ENCODE measurements around the gene HSPB9. TPM values are rescaled to one million over a fixed set of nuclear protein-coding genes. Genes with fewer than 3 reads are reported as not detected.

The HSPB9 gene
- total and polyA plus RNA-seq, 5 donors from 2014 or later, result 0.08 to 0.28 TPM; not detected in 3

DNA sequence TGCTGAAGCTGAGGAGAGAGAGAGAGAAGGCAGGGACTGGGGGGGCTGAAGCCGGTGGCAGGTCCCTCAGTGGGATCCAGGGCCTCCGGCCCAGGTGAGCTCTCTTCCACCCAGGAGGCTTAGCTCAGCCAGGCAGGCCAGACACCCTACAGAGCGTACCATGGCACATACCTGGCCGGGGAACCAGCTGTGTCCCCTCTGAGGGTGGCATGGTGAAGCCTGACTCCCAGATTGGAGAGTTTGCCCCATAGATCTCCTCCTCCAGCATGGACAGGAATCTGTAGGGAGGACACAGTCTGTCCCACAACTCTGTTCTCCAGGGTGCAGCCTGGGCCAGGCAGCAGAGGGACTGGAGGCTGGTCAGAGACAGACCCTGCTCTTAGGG is 4.5 kb upstream of the HSPB9 start:
- DNase-seq, result no peak
- H3K4me3 Mint-ChIP-seq, result peak overlapping the region in 1 of 4 donors; percentile 96
- peaks cover 5 to 41% (median 10%) of the 10 kb centered on the region in 4 donors for H3K4me1 Mint-ChIP-seq

DNA sequence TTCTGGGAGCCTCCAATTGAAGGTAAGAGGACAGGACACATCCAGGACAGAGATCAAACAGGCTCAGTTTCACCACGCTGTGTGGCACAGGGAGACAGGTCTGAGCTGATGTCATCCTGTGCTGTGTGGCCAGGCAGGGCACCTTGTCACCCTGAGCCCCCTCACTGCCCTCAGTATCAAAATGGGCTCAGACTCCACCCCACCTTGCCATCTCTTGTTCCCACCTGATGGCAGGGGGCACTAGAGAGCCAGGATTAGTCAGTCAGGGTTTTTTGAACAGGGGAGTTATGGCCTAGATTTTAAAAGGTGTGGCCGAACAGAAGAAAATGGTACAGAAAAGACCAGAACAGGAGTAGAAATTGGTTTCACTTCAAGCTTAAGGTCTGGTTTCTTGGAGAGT is 4.1 kb upstream of the HSPB9 start:
- Mint-ChIP-seq H3K4me1 (peaks cover 5 to 41% (median 10%) of the 10 kb centered on the region in 4 donors), H3K27ac (peak overlapping the region in 2 of 3 donors; percentile 65 to 86), H3K36me3 (peaks cover 21% of the 10 kb centered on the region), H3K27me3 (no peaks in the 10 kb centered on the region), H3K9me3 (no peaks in the 10 kb centered on the region), H3K4me3 (peak overlapping the region in 3 of 4 donors; percentile 40 to 96 (median 70))
- Histone ChIP-seq H3K4me3 (ENCODE audit: low read depth, low read length) (no peak overlapping the region), H3K4me1 (ENCODE audit: control insufficient read depth, insufficient read depth, low read length, poor library complexity, severe bottlenecking) (peaks cover 9% of the 10 kb centered on the region), H3K27me3 (ENCODE audit: control insufficient read depth, insufficient read depth, low read length) (no peaks in the 10 kb centered on the region), H3K36me3 (ENCODE audit: control insufficient read depth, insufficient read depth, low read length) (no peaks in the 10 kb centered on the region), H3K9me3 (ENCODE audit: control insufficient read depth in 2 of 2, low read length in 2 of 2) (no peaks in the 10 kb centered on the region), H3K27ac (ENCODE audit: insufficient read depth, low read length, poor library complexity, severe bottlenecking) (no peak overlapping the region)
- ATAC-seq (ENCODE audit: low read depth in 2 of 2), result peak in 1 of 2 donors; percentile 22
- peak in 2 of 3 donors; percentile 33 to 68 for DNase-seq

More for the DNA sequence above, 4.5 kb upstream of the HSPB9 start:
- no peak for ATAC-seq (ENCODE audit: low read depth in 2 of 2)
- Mint-ChIP-seq H3K9me3 (no peaks in the 10 kb centered on the region), H3K27ac (no peak overlapping the region), H3K36me3 (peaks cover 21% of the 10 kb centered on the region), H3K27me3 (no peaks in the 10 kb centered on the region)
- peaks cover 12% of the 10 kb centered on the region for H3K4me1 ChIP-seq (ENCODE audit: control insufficient read depth, insufficient read depth, low read length, poor library complexity, severe bottlenecking)
- no peaks in the 10 kb centered on the region for H3K9me3 ChIP-seq (ENCODE audit: control insufficient read depth in 2 of 2, low read length in 2 of 2)
- H3K4me3 ChIP-seq (ENCODE audit: low read depth, low read length), result no peak overlapping the region
- H3K27ac ChIP-seq (ENCODE audit: insufficient read depth, low read length, poor library complexity, severe bottlenecking), result no peak overlapping the region
- no peaks in the 10 kb centered on the region for H3K36me3 ChIP-seq (ENCODE audit: control insufficient read depth, insufficient read depth, low read length)
- H3K27me3 ChIP-seq (ENCODE audit: control insufficient read depth, insufficient read depth, low read length), result no peaks in the 10 kb centered on the region

DNA sequence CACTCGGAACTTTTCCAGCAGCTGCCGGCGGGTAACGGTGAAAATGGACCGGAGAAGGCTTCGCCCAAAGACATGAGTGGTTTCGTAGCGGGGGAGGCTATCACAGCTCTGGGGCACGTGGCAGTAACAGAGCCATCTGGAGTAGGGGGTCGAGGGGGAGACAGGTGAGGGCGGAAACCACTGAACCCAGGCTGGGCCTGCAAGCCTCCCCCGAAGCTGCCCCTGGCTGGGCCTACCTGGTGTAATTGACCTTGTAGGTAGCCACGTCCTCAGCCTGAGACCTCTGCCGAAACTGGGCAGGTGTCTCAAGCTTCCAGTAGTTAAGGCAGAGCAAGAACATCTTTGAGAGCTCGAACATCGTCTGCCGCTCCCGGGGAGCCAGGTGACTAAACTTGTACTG is 3.3 kb upstream of the HSPB9 start:
- Mint-ChIP-seq H3K27ac (peak overlapping the region in 1 of 3 donors; percentile 67), H3K27me3 (no peaks in the 10 kb centered on the region), H3K9me3 (no peaks in the 10 kb centered on the region), H3K4me1 (peaks cover 5 to 41% (median 10%) of the 10 kb centered on the region in 4 donors), H3K36me3 (peaks cover 20% of the 10 kb centered on the region), H3K4me3 (peak overlapping the region in 3 of 4 donors; percentile 57 to 86 (median 85))
- H3K4me1 ChIP-seq (ENCODE audit: control insufficient read depth, insufficient read depth, low read length, poor library complexity, severe bottlenecking), result peaks cover 9% of the 10 kb centered on the region
- no peaks in the 10 kb centered on the region for H3K27me3 ChIP-seq (ENCODE audit: control insufficient read depth, insufficient read depth, low read length)
- no peak overlapping the region for H3K4me3 ChIP-seq (ENCODE audit: low read depth, low read length)
- ATAC-seq (ENCODE audit: low read depth in 2 of 2) (no peak), DNase-seq (no peak)
- H3K9me3 ChIP-seq (ENCODE audit: control insufficient read depth in 2 of 2, low read length in 2 of 2), result no peaks in the 10 kb centered on the region
- H3K36me3 ChIP-seq (ENCODE audit: control insufficient read depth, insufficient read depth, low read length), result no peaks in the 10 kb centered on the region
- no peak overlapping the region for H3K27ac ChIP-seq (ENCODE audit: insufficient read depth, low read length, poor library complexity, severe bottlenecking)

DNA sequence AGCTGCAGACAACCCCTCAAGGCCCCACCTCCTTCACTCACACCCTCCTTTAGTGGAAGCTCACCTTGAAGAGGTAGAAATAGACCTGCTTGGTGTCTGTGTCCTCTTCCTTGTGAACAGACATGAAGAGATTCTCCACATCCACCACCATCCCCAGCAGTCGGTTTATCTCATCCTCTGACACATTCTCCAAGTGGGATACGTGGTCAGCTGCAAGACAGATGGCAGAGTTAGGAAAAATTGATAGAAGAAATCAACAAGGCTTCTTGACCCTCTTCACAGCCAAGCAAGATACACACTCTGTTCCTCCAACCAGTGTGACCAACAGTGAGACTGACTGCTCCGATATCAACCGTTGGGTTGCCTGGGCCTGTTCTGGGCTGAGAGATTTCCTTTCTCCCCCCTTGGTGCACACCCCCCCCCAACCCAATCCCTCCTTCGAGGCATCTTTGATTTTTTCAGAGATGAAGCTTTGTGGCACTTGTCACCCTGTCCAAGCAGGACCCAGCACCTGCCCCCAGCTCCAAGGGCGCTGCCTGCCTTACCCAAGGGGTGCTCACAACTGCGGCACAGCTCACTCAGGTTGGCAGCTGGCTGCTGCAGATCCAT is 2.3 kb upstream of the HSPB9 start:
- ATAC-seq (ENCODE audit: low read depth in 2 of 2) (no peak), DNase-seq (no peak)
- Mint-ChIP-seq H3K36me3 (peaks cover 21% of the 10 kb centered on the region), H3K27ac (peak overlapping the region in 2 of 3 donors; percentile 46 to 52), H3K27me3 (no peaks in the 10 kb centered on the region), H3K9me3 (no peaks in the 10 kb centered on the region), H3K4me1 (peaks cover 5 to 39% (median 12%) of the 10 kb centered on the region in 4 donors), H3K4me3 (peak overlapping the region; percentile 78 to 86 (median 85))
- Histone ChIP-seq H3K4me1 (ENCODE audit: control insufficient read depth, insufficient read depth, low read length, poor library complexity, severe bottlenecking) (peaks cover 9% of the 10 kb centered on the region), H3K4me3 (ENCODE audit: low read depth, low read length) (no peak overlapping the region), H3K36me3 (ENCODE audit: control insufficient read depth, insufficient read depth, low read length) (peaks cover 6% of the 10 kb centered on the region), H3K27ac (ENCODE audit: insufficient read depth, low read length, poor library complexity, severe bottlenecking) (no peak overlapping the region), H3K27me3 (ENCODE audit: control insufficient read depth, insufficient read depth, low read length) (no peaks in the 10 kb centered on the region), H3K9me3 (ENCODE audit: control insufficient read depth in 2 of 2, low read length in 2 of 2) (no peaks in the 10 kb centered on the region)

DNA sequence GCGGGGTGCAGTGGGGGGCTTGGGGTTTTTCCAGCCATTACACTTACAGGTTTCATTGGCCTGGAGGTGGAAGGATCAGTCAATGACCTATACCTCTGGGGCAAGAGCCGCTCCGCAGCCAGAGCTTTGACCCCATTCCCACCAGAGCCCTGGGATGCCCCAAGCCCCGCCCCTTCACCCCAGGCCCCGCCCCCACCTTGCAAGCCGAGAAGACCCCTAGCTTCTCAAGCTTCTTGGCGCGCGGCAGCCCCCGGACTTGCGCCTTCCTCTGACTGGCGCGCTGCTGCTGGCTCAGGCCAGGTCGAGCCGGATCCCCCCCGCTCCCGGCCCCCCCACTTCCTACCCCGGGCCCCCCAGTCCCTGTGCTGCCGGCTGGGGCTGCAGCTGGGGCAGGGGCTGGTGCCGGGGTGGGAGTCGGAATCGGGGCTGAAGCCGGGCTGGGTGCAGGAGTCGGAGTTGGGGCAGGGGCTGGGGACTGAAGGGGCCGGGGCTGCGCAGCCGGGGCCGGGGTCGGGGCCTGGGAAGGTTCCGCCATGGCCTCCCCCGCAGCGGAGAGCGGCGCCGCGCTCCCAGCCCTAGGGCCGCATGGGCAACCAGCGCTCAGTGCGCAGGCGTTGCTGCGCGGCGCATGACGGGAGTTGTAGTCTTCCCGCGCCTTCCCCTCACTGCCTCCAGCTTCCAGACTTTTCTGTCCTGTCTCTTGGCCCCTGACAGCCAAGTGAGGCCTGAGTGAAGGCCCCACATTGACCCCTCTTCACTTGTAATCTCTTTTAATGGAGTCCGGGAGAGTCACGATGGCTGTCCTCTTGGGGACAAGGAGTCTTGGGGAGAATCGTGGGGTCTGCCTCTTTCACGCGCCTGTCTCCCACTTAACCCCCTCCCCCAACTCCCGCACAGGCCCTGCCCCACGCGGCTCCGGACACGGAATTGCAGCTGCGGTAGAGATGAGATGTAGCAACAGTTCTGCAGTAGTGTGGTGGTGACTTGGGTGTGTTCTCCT is 1.5 kb upstream of the HSPB9 start, which contains the start of gene KAT2A:
Gene KAT2A, minus strand, starts transcription at position 598 of the 1,000 bp plus-strand sequence. Its CDS starts 63 bp downstream, at position 535.
- peaks cover 9% of the 10 kb centered on the region for H3K4me1 ChIP-seq (ENCODE audit: control insufficient read depth, insufficient read depth, low read length, poor library complexity, severe bottlenecking)
- H3K9me3 ChIP-seq (ENCODE audit: control insufficient read depth in 2 of 2, low read length in 2 of 2), result no peaks in the 10 kb centered on the region
- Mint-ChIP-seq H3K27ac (peak within 1 kb of the TSS; percentile 14 to 60 (median 46)), H3K4me3 (peak within 1 kb of the TSS; percentile 78 to 86 (median 85)), H3K36me3 (peaks cover 29% of the 10 kb centered on the region), H3K4me1 (peaks cover 5 to 34% (median 12%) of the 10 kb centered on the region in 4 donors), H3K27me3 (no peaks in the 10 kb centered on the region), H3K9me3 (no peaks in the 10 kb centered on the region)
- DNase-seq (peak; percentile 65 to 81 (median 70)), ATAC-seq (ENCODE audit: low read depth in 2 of 2) (peak; percentile 80 to 87)
- no peaks in the 10 kb centered on the region for H3K27me3 ChIP-seq (ENCODE audit: control insufficient read depth, insufficient read depth, low read length)
- no peak within 1 kb of the TSS for H3K27ac ChIP-seq (ENCODE audit: insufficient read depth, low read length, poor library complexity, severe bottlenecking)
- peak within 1 kb of the TSS; percentile 13 for H3K4me3 ChIP-seq (ENCODE audit: low read depth, low read length)
- H3K36me3 ChIP-seq (ENCODE audit: control insufficient read depth, insufficient read depth, low read length), result peaks cover 14% of the 10 kb centered on the region

DNA sequence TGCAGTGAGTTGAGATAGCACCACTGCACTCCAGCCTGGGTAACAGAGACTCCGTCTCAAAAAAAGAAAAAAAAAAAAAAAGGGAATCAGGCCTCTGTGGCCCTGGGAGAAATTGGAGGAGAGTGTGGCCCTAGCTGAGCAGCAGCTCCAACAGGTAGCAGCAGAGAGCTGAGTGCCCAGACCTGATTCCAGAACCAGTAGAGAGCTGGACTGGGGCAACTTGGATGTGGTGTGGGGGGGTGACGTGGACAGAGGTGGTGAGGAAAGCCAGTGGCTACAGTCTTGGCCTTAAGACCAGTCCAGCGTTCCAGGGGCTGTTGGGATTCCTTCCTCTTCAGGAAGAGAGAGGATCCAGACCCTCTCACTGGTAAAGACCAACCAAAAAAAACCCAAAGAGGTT is 1.7 kb downstream of the HSPB9 start:
- Mint-ChIP-seq H3K36me3 (peaks cover 36% of the 10 kb centered on the region), H3K27ac (no peak overlapping the region), H3K27me3 (no peaks in the 10 kb centered on the region), H3K4me1 (peaks cover 0 to 18% (median 6%) of the 10 kb centered on the region in 4 donors), H3K4me3 (peak overlapping the region in 1 of 4 donors; percentile 58), H3K9me3 (no peaks in the 10 kb centered on the region)
- ATAC-seq (ENCODE audit: low read depth in 2 of 2), result no peak
- DNase-seq, result no peak
- Histone ChIP-seq H3K36me3 (ENCODE audit: control insufficient read depth, insufficient read depth, low read length) (peaks cover 45% of the 10 kb centered on the region), H3K27ac (ENCODE audit: insufficient read depth, low read length, poor library complexity, severe bottlenecking) (no peak overlapping the region), H3K4me3 (ENCODE audit: low read depth, low read length) (no peak overlapping the region), H3K9me3 (ENCODE audit: control insufficient read depth in 2 of 2, low read length in 2 of 2) (no peaks in the 10 kb centered on the region), H3K4me1 (ENCODE audit: control insufficient read depth, insufficient read depth, low read length, poor library complexity, severe bottlenecking) (peaks cover 9% of the 10 kb centered on the region), H3K27me3 (ENCODE audit: control insufficient read depth, insufficient read depth, low read length) (no peaks in the 10 kb centered on the region)

DNA sequence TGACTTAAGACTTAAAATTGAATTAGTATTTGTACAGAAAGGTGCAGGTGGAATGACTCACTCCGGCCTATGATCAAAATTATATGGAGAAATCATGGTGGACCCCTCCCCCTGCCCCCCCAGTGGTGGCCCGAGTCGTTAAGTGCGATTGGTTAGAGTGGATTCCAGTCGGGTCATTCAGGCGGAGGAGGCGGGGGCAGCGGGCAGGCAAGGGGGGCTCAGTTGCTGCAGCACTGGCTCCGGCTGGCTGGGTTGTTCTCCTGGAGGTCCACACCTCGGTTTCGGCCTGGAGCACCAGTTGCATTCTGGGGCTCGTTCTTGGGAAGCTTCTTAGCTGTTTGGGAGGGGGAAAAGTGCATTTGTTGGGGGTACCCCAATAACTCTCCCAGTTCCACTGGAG is 3.0 kb downstream of the HSPB9 start:
- Histone ChIP-seq H3K4me3 (ENCODE audit: low read depth, low read length) (no peak overlapping the region), H3K27me3 (ENCODE audit: control insufficient read depth, insufficient read depth, low read length) (no peaks in the 10 kb centered on the region), H3K4me1 (ENCODE audit: control insufficient read depth, insufficient read depth, low read length, poor library complexity, severe bottlenecking) (peaks cover 7% of the 10 kb centered on the region), H3K36me3 (ENCODE audit: control insufficient read depth, insufficient read depth, low read length) (peaks cover 58% of the 10 kb centered on the region), H3K27ac (ENCODE audit: insufficient read depth, low read length, poor library complexity, severe bottlenecking) (no peak overlapping the region), H3K9me3 (ENCODE audit: control insufficient read depth in 2 of 2, low read length in 2 of 2) (no peaks in the 10 kb centered on the region)
- H3K4me1 Mint-ChIP-seq, result peaks cover 0 to 11% (median 2%) of the 10 kb centered on the region in 4 donors
- ATAC-seq (ENCODE audit: low read depth in 2 of 2), result no peak
- H3K4me3 Mint-ChIP-seq, result peak overlapping the region in 1 of 4 donors; percentile 7
- no peaks in the 10 kb centered on the region for H3K9me3 Mint-ChIP-seq
- H3K27ac Mint-ChIP-seq, result no peak overlapping the region
- no peaks in the 10 kb centered on the region for H3K27me3 Mint-ChIP-seq
- peaks cover 32% of the 10 kb centered on the region for H3K36me3 Mint-ChIP-seq
- DNase-seq, result no peak

Data from CD4-positive, CD25-positive, alpha-beta regulatory T cell (primary cell).